ENCODE results near the gene SYNE2. TPM values are rescaled to one million over a fixed set of nuclear protein-coding genes. Genes with fewer than 3 reads are reported as not detected.

Gene SYNE2
- total RNA-seq, 4 donors from 2014 or later = 136 to 323 (median 215) TPM

DNA sequence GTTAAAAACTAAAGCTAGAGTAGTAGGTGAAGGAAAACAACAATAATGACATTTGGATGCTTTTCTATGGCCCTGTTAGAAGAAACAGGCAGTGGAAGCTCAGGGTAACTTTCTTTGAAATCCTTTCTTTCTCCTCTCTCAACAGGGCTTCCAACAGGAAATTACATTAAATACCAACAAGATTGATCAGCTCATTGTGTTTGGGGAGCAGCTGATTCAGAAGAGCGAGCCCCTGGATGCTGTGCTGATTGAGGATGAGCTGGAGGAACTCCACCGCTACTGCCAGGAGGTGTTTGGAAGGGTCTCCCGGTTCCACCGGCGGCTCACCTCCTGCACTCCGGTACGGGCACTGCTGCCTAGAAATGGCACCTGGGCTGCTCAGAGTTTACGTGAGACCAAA lies 359.9 kb downstream of the SYNE2 start:
- TF ChIP-seq, protein P1, sequence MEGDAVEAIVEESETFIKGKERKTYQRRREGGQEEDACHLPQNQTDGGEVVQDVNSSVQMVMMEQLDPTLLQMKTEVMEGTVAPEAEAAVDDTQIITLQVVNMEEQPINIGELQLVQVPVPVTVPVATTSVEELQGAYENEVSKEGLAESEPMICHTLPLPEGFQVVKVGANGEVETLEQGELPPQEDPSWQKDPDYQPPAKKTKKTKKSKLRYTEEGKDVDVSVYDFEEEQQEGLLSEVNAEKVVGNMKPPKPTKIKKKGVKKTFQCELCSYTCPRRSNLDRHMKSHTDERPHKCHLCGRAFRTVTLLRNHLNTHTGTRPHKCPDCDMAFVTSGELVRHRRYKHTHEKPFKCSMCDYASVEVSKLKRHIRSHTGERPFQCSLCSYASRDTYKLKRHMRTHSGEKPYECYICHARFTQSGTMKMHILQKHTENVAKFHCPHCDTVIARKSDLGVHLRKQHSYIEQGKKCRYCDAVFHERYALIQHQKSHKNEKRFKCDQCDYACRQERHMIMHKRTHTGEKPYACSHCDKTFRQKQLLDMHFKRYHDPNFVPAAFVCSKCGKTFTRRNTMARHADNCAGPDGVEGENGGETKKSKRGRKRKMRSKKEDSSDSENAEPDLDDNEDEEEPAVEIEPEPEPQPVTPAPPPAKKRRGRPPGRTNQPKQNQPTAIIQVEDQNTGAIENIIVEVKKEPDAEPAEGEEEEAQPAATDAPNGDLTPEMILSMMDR (IDR thresholded peaks at IDR 0.05; ENCODE audit: low read depth) = no peak

DNA sequence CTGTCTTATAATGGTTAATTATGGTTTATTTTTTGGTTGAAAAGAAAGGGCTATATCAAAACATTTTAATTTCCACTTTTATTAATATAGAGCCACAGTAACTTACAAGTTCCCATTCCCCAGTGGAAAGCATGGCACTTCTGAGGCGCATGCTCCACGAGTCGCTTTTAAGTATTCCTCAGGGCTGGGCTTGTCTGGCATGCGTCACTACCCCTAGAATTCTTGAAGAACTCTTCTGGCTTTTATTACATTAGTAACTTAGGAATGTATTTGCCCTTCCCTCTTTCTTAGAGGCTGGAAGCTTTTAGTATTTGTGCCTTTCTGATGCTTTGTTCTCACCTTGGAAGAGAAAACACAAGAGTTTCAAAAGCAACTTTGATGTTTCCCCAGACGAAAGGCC lies 360.3 kb downstream of the SYNE2 start:
- TF ChIP-seq, protein P1 (IDR thresholded peaks at IDR 0.05; ENCODE audit: low read depth) = no peak

DNA sequence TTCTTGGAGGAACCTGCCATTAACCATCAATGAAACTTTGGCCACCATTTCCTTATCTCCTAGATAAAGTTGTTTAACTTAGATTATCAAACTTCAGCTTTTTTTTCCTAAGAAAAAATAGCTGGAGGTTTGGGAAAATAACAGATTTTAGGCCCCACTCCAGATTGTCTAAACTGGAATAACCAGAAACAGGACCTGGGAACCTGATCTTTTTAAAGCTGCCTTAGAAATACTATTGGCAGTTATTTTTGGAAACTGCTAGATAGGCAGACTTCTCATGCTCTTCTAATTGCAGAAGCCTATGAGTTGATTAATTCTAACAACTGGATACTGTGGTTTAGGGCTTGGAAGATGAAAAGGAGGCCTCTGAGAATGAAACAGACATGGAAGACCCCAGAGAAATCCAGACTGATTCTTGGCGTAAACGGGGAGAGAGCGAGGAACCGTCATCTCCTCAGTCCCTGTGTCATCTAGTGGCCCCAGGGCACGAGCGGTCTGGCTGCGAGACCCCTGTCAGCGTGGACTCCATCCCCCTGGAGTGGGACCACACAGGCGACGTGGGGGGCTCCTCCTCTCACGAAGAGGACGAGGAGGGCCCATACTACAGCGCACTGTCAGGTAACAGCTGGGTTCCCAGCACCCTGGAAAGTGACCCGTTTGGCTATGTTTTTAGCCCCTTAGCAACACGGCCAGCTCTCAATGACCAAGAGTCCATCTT lies 361.2 kb downstream of the SYNE2 start:
- TF ChIP-seq, protein P1 (IDR thresholded peaks at IDR 0.05; ENCODE audit: low read depth) = no peak

DNA sequence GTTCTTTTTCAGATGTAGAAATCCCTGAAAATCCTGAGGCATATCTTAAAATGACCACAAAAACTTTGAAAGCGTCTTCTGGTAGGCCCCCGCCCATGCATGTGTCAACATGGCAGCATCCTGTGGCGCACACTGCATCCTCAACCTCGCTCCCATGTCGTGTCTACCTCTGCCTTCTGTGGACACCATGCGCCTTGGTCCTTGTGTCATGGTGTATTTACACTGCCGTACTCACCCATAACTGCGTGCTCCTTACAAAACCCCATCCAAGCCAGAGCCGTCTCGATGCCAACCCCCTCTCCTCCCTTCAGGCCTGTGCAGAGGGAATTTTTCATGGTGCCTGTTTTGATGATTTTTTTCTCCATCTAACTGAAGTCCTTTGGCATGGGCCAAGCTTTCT lies 362.5 kb downstream of the SYNE2 start:
- TF ChIP-seq, protein P1 (IDR thresholded peaks at IDR 0.05; ENCODE audit: low read depth) = no peak

DNA sequence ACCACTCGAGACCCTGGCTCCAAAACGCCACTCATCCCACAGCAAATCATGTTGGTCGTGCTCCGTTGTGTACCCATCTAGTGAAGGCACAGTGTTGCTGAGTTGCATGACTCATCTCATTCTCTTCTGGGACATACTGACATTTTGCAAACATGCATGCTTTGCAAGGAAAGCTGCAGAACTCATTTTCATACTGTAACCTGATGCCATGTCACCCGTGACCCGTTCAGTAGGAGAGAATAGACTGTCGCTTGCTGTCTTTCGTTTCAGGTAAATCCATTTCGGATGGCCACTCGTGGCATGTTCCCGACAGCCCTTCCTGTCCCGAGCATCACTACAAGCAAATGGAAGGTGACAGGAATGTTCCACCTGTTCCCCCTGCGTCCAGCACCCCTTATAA lies 363.2 kb downstream of the SYNE2 start:
- TF ChIP-seq, protein P1 (IDR thresholded peaks at IDR 0.05; ENCODE audit: low read depth) = no peak

GRCh38 chr14:64217308-64217707 lies 364.5 kb downstream of the SYNE2 start:
- TF ChIP-seq, protein P1 (IDR thresholded peaks at IDR 0.05; ENCODE audit: low read depth) = no peak

- TF ChIP-seq, protein P1 (IDR thresholded peaks at IDR 0.05; ENCODE audit: low read depth) = no peak
Measured at GRCh38 chr14:64217834-64218233, 365.0 kb downstream of the SYNE2 start.
